Measurements from ENCODE around the gene PNPLA7.
A peak's percentile ranks its signal among the peaks of the same experiment; 100 is the strongest.

PNPLA7 gene

DNA sequence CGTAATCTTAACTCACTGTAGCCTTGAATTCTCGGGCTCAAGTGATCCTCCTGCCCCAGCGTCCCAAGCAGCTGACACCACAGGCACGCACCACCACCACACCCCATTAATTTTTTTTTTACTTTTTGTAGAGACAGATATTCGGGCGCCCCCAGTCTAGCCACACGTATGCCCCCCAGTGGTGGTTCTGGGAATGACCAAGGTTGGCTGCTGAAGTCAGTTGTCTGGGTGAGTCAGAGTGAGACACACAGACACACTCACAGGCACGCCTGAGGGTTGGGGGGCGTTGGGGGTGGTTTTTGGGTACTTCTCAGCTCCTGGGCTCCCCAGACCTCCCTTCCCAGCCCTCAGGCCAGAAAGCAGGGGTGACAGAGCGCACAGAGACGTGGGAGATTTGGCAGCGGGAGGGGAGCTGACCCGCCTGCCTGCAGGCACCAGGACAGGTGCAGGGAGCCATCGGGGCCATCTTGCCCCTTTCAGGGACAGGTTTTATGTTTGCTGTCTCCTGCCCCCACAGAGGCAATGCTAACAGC, 104.9 kb downstream of the PNPLA7 start:
- H3K36me3 ChIP-seq (ENCODE audit: low read depth): no peaks in the 10 kb centered on the region
- peak; percentile 64 for ATAC-seq (ENCODE audit: low read depth)
- no peaks in the 10 kb centered on the region for H3K27me3 ChIP-seq (ENCODE audit: insufficient read depth, poor library complexity, severe bottlenecking)
- H3K9me3 ChIP-seq (ENCODE audit: severe bottlenecking): no peaks in the 10 kb centered on the region
- H3K4me3 ChIP-seq (ENCODE audit: severe bottlenecking): no peak overlapping the region
- DNase-seq (ENCODE audit: low spot score): no peak
- TF ChIP-seq, protein P1, sequence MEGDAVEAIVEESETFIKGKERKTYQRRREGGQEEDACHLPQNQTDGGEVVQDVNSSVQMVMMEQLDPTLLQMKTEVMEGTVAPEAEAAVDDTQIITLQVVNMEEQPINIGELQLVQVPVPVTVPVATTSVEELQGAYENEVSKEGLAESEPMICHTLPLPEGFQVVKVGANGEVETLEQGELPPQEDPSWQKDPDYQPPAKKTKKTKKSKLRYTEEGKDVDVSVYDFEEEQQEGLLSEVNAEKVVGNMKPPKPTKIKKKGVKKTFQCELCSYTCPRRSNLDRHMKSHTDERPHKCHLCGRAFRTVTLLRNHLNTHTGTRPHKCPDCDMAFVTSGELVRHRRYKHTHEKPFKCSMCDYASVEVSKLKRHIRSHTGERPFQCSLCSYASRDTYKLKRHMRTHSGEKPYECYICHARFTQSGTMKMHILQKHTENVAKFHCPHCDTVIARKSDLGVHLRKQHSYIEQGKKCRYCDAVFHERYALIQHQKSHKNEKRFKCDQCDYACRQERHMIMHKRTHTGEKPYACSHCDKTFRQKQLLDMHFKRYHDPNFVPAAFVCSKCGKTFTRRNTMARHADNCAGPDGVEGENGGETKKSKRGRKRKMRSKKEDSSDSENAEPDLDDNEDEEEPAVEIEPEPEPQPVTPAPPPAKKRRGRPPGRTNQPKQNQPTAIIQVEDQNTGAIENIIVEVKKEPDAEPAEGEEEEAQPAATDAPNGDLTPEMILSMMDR (IDR thresholded peaks at IDR 0.05; ENCODE audit: poor library complexity, severe bottlenecking): peak; percentile 90
- H3K4me1 ChIP-seq (ENCODE audit: insufficient read depth, poor library complexity, severe bottlenecking): peaks cover 4% of the 10 kb centered on the region
- no peak overlapping the region for H3K27ac ChIP-seq (ENCODE audit: poor library complexity, severe bottlenecking)

DNA sequence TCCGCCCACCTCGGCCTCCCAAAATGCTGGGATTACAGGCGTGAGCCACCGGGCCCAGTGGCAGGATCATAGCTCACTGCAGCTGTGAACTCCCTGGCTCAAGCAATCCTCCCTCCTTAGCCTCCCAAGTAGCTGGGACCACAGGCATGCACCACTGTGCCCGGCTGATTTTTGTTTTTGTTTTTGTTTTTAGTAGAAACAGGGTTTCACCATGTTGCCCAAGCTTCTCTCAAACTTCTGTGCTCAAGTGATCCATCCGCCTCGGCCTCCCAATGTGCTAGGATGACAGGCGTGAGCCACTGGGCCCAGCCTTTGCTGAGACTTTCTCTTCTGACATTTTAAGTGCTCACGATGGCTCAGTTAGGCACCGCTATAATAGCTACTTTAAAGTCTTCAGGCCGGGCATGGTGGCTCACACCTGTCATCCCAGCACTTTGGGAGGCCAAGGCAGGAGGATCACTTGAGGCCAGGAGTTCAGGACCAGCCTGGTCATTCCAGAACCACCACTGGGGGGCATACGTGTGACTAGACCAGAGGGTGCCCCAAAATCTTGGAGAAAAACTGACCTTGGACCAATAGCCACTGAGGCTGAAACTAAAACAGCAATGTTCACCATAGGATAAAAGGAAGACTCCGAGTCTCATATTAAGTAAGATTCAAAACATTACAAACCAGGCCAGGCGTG, 106.0 kb downstream of the PNPLA7 start:
- H3K27me3 ChIP-seq (ENCODE audit: insufficient read depth, poor library complexity, severe bottlenecking): no peaks in the 10 kb centered on the region
- no peaks in the 10 kb centered on the region for H3K9me3 ChIP-seq (ENCODE audit: severe bottlenecking)
- no peak overlapping the region for H3K27ac ChIP-seq (ENCODE audit: poor library complexity, severe bottlenecking)
- no peak for ATAC-seq (ENCODE audit: low read depth)
- DNase-seq (ENCODE audit: low spot score): no peak
- no peaks in the 10 kb centered on the region for H3K36me3 ChIP-seq (ENCODE audit: low read depth)
- TF ChIP-seq, protein P1 (IDR thresholded peaks at IDR 0.05; ENCODE audit: poor library complexity, severe bottlenecking): no peak
- peaks cover 4% of the 10 kb centered on the region for H3K4me1 ChIP-seq (ENCODE audit: insufficient read depth, poor library complexity, severe bottlenecking)
- no peak overlapping the region for H3K4me3 ChIP-seq (ENCODE audit: severe bottlenecking)

DNA sequence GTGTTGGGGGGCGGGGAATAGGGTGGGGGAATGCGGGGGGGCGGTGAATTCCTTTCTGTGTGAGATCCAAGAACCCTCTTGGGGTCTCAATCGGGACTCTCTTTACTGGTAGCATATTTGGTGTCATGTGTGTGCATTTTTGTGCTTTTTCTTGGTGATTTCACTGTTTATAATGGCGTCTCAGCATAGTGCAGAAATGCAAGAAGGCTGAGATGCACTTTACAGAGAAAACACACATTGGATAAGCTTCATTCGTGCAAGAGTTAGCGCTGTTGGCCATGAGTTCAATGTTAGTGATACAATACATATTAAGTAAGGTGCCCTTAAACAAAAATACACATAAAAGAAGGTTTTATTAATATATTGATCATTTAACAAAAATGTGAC, 108.3 kb downstream of the PNPLA7 start:
- no peak overlapping the region for H3K27ac ChIP-seq (ENCODE audit: poor library complexity, severe bottlenecking)
- H3K36me3 ChIP-seq (ENCODE audit: low read depth): no peaks in the 10 kb centered on the region
- H3K4me3 ChIP-seq (ENCODE audit: severe bottlenecking): no peak overlapping the region
- H3K27me3 ChIP-seq (ENCODE audit: insufficient read depth, poor library complexity, severe bottlenecking): no peaks in the 10 kb centered on the region
- peaks cover 4% of the 10 kb centered on the region for H3K4me1 ChIP-seq (ENCODE audit: insufficient read depth, poor library complexity, severe bottlenecking)
- DNase-seq (ENCODE audit: low spot score) (no peak), ATAC-seq (ENCODE audit: low read depth) (no peak)
- H3K9me3 ChIP-seq (ENCODE audit: severe bottlenecking): no peaks in the 10 kb centered on the region
- TF ChIP-seq, protein P1 (IDR thresholded peaks at IDR 0.05; ENCODE audit: poor library complexity, severe bottlenecking): no peak

DNA sequence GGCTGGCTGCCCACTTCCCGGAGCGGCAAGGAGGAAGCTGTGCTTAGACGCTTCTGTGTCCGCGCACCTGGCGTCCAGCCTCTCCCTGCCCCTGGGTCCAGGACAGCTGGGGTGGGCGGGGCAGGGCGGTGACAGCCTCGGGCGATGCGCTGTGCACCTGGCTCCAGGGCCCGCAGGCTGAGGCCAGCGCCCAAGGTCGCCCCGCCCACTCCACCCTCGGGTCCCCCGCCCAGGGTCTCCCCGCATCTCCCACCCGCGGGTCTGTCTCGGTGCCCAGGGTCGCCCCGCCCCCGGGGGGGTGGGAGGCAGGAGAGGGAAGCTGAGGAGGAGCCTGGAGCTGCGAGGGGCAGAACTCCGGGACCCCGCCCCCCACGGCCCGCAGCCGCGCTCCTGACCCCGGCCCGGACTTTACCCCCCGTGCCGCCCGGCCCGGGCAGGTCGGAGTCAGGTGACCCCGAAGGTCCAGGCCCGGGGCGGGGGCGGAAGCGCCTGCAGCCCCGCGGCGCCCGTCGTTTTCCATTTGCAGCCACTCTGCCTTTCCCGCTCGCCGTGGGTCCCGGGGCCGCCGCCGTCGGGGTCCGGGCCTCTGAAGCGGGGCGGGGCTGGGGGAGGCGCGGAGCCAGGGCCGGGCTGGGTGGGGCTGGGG, 108.8 kb downstream of the PNPLA7 start, which contains the start of gene ENTPD8:
Gene ENTPD8 (minus strand): TSS at position 69 of the 646 bp plus-strand sequence. CDS start 3,072 bp downstream, outside the sequence.
- ATAC-seq (ENCODE audit: low read depth) (peak; percentile 71), DNase-seq (ENCODE audit: low spot score) (peak; percentile 75)
- H3K27ac ChIP-seq (ENCODE audit: poor library complexity, severe bottlenecking): no peak within 1 kb of the TSS
- H3K9me3 ChIP-seq (ENCODE audit: severe bottlenecking): no peaks in the 10 kb centered on the region
- no peaks in the 10 kb centered on the region for H3K36me3 ChIP-seq (ENCODE audit: low read depth)
- peak within 1 kb of the TSS; percentile 27 for H3K4me3 ChIP-seq (ENCODE audit: severe bottlenecking)
- TF ChIP-seq, protein P1 (IDR thresholded peaks at IDR 0.05; ENCODE audit: poor library complexity, severe bottlenecking): no peak
- H3K27me3 ChIP-seq (ENCODE audit: insufficient read depth, poor library complexity, severe bottlenecking): no peaks in the 10 kb centered on the region
- H3K4me1 ChIP-seq (ENCODE audit: insufficient read depth, poor library complexity, severe bottlenecking): peaks cover 4% of the 10 kb centered on the region
